HepG2 (cell line): Measurements from ENCODE around the gene GPATCH3. TPM values are rescaled to one million over a fixed set of nuclear protein-coding genes. Genes with fewer than 3 reads are reported as not detected.

Experiments
- ARNTL ChIP-seq: sonication (generic); formaldehyde crosslinking; IDR thresholded peaks from 2 replicates; pipeline ENCODE4 v1.4.0; 2020; ENCODE audit warnings: mild to moderate bottlenecking, missing genetic modification reagents
- ATAD3A ChIP-seq: sonication (generic); formaldehyde crosslinking; IDR thresholded peaks from 2 replicates; pipeline ENCODE4 v1.4.0; 2020; ENCODE audit warnings: missing genetic modification reagents
- FOXK1 ChIP-seq: sonication (generic); formaldehyde crosslinking; IDR thresholded peaks from 2 replicates; pipeline ENCODE4 v1.4.0; 2020; ENCODE audit warnings: low read depth, missing genetic modification reagents, borderline replicate concordance
- GATAD1 ChIP-seq: IDR thresholded peaks from 2 replicates; pipeline ENCODE4 v1.6.1; 2016; ENCODE audit warnings: missing genetic modification reagents, missing compliant biosample characterization
- KLF16 ChIP-seq, 2 experiments: sonication (generic) in 1 of 2; formaldehyde crosslinking in 1 of 2; IDR thresholded peaks; 2 replicates each; pipeline versions ENCODE4 v1.6.1 to v1.8.0; 2016 to 2023; ENCODE audit warnings: missing genetic modification reagents in 2 of 2, missing compliant biosample characterization in 1 of 2
- NAIF1 ChIP-seq: sonication (generic); formaldehyde crosslinking; IDR thresholded peaks from 2 replicates; pipeline ENCODE4 v1.5.0; 2020; ENCODE audit warnings: mild to moderate bottlenecking, missing genetic modification reagents, borderline replicate concordance
- NR2F1 ChIP-seq, 2 experiments: fragments of 450-650 bp in 1 of 2; formaldehyde crosslinking in 1 of 2; IDR thresholded peaks; 2 replicates each; pipeline versions ENCODE4 v1.5.0 to v1.6.1; 2016 to 2020; ENCODE audit warnings: mild to moderate bottlenecking in 1 of 2, missing compliant biosample characterization in 1 of 2, missing genetic modification reagents in 1 of 2, moderate library complexity in 1 of 2
- NR2F2 ChIP-seq: IDR thresholded peaks from 2 replicates; pipeline ENCODE4 v1.6.1; 2012; ENCODE audit warnings: low read depth, inconsistent platforms, borderline replicate concordance
- SIX4 ChIP-seq: sonication (generic); formaldehyde crosslinking; IDR thresholded peaks from 2 replicates; pipeline ENCODE4 v1.4.0; 2020; ENCODE audit warnings: missing genetic modification reagents
- SP5 ChIP-seq: IDR thresholded peaks from 2 replicates; pipeline ENCODE4 v1.6.1; 2016; ENCODE audit warnings: low read depth, borderline replicate concordance
- ZBTB42 ChIP-seq: sonication (generic); formaldehyde crosslinking; IDR thresholded peaks from 2 replicates; pipeline ENCODE4 v1.5.0; 2020; ENCODE audit warnings: mild to moderate bottlenecking, missing genetic modification reagents
- ZNF282 ChIP-seq: fragments of 450-650 bp; IDR thresholded peaks from 2 replicates; pipeline ENCODE4 v1.6.1; 2018; ENCODE audit not compliant: partially characterized antibody
- ZNF350 ChIP-seq: sonication (generic); formaldehyde crosslinking; IDR thresholded peaks from 2 replicates; pipeline ENCODE4 v1.4.0; 2020; ENCODE audit warnings: mild to moderate bottlenecking, low read depth, missing genetic modification reagents, borderline replicate concordance
- ZNF44 ChIP-seq: sonication (generic); formaldehyde crosslinking; IDR thresholded peaks from 2 replicates; pipeline ENCODE4 v1.5.1; 2020; ENCODE audit warnings: mild to moderate bottlenecking, missing genetic modification reagents
- ZNF83 ChIP-seq: sonication (generic); formaldehyde crosslinking; IDR thresholded peaks from 2 replicates; pipeline ENCODE4 v1.4.0; 2020; ENCODE audit warnings: missing genetic modification reagents, mild to moderate bottlenecking, borderline replicate concordance
- polyA plus RNA-seq, 8 experiments: library from polyadenylated mRNA; depleted of rRNA in 3 of 8; stranded (reverse) in 7 of 8; unstranded in 1 of 8; fragments of >200 nt; fragmentation: Illumina TruSeq in 4 of 8; extraction: Trizol in 4 of 8; gene quantifications; 2 replicates each; pipeline versions ENCODE4 v1.2.1 to v1.2.3, GENCODE V29; 2011 to 2016; ENCODE audit warnings: low read depth in 4 of 8, missing spikeins in 1 of 8, mixed read lengths in 1 of 8; ENCODE audit not compliant: insufficient read depth in 1 of 8
- total RNA-seq, 5 experiments: library from RNA; depleted of rRNA; stranded (reverse); fragments of >200 nt; fragmentation: Illumina TruSeq; extraction: Trizol; gene quantifications; 2 replicates each; pipeline ENCODE4 v1.2.3, GENCODE V29; 2016; ENCODE audit warnings: low read depth in 1 of 5
- TF ChIP-seq, protein P1 (sequence below): sonication (generic); formaldehyde crosslinking; IDR thresholded peaks from 2 replicates; pipeline ENCODE4 v1.5.0; 2020; ENCODE audit warnings: missing genetic modification reagents, mild to moderate bottlenecking, borderline replicate concordance
- TF ChIP-seq, protein P2 (sequence below): sonication (generic); formaldehyde crosslinking; IDR thresholded peaks from 2 replicates; pipeline ENCODE4 v1.9.0; 2021; ENCODE audit warnings: mild to moderate bottlenecking, missing genetic modification reagents
- TF ChIP-seq, protein P3 (sequence below): IDR thresholded peaks from 2 replicates; pipeline ENCODE4 v1.6.1; 2012; ENCODE audit warnings: low read depth, low read length, improper control_type of control experiment
- TF ChIP-seq, protein P4 (sequence below): sonication (generic); formaldehyde crosslinking; IDR thresholded peaks from 2 replicates; pipeline ENCODE4 v1.4.0; 2020; ENCODE audit warnings: mild to moderate bottlenecking, missing genetic modification reagents

GPATCH3 gene
- total and polyA plus RNA-seq, 2 of the 13 experiments (the other 11 are each of a cell fraction or from before 2014, with no cell fraction given) = 8.3 to 11.0 TPM

DNA sequence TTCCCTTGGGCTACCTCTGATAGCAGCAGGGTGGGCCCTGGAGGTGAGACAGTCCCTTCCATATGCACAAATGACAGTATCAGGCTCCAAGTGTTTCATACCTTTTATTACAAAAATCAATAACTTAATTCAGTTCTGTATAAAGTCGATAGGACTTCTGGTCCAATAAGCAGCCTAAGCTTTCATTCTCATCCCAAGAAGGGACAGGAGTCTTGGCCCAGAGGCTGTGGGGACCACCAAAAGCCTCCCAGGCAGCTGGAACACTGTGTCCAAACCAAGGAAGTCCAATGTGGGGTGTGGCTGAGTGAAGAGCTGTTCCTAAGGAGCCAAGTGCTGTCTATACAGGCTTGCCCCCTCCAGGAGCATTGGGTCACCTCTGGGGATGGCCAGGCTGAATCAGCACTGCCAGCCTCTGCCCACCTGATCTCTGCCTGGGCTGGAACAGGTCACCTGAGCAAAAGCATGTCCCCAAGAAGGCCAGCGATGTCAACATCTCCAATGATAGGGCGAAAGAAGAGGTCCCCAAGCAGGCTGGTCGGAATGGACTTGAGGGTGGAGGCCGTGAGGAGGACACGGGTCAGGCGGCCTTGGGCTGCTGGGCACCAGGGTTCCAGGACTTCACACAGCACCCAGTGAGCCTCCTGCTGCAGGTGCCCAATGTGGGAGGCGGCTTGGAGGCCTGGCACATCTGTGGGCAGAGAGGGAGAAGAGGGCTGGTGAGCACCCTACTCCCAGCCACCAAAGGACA is 11.3 kb upstream of the GPATCH3 start (continued):
- TF ChIP-seq ZBTB42 = no peak
- TF ChIP-seq SIX4 (CRISPR knock-in tag) = no peak
- TF ChIP-seq ZNF282 = no peak
- TF ChIP-seq GATAD1 (CRISPR knock-in tag) = no peak; the same call in 1 of the 2 replicates
- TF ChIP-seq, protein P1, sequence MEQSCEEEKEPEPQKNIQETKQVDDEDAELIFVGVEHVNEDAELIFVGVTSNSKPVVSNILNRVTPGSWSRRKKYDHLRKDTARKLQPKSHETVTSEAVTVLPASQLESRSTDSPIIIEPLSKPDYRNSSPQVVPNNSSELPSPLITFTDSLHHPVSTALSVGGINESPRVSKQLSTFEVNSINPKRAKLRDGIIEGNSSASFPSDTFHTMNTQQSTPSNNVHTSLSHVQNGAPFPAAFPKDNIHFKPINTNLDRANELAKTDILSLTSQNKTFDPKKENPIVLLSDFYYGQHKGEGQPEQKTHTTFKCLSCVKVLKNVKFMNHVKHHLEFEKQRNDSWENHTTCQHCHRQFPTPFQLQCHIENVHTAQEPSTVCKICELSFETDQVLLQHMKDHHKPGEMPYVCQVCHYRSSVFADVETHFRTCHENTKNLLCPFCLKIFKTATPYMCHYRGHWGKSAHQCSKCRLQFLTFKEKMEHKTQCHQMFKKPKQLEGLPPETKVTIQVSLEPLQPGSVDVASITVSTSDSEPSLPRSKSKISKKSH = peak; percentile 41; the same call in 1 of the 2 replicates
- no peak for TF ChIP-seq NR2F1 (CRISPR knock-in tag; IDR thresholded peaks at IDR 0.05)
- no peak for TF ChIP-seq ZNF350 (CRISPR knock-in tag)
- TF ChIP-seq, protein P2, sequence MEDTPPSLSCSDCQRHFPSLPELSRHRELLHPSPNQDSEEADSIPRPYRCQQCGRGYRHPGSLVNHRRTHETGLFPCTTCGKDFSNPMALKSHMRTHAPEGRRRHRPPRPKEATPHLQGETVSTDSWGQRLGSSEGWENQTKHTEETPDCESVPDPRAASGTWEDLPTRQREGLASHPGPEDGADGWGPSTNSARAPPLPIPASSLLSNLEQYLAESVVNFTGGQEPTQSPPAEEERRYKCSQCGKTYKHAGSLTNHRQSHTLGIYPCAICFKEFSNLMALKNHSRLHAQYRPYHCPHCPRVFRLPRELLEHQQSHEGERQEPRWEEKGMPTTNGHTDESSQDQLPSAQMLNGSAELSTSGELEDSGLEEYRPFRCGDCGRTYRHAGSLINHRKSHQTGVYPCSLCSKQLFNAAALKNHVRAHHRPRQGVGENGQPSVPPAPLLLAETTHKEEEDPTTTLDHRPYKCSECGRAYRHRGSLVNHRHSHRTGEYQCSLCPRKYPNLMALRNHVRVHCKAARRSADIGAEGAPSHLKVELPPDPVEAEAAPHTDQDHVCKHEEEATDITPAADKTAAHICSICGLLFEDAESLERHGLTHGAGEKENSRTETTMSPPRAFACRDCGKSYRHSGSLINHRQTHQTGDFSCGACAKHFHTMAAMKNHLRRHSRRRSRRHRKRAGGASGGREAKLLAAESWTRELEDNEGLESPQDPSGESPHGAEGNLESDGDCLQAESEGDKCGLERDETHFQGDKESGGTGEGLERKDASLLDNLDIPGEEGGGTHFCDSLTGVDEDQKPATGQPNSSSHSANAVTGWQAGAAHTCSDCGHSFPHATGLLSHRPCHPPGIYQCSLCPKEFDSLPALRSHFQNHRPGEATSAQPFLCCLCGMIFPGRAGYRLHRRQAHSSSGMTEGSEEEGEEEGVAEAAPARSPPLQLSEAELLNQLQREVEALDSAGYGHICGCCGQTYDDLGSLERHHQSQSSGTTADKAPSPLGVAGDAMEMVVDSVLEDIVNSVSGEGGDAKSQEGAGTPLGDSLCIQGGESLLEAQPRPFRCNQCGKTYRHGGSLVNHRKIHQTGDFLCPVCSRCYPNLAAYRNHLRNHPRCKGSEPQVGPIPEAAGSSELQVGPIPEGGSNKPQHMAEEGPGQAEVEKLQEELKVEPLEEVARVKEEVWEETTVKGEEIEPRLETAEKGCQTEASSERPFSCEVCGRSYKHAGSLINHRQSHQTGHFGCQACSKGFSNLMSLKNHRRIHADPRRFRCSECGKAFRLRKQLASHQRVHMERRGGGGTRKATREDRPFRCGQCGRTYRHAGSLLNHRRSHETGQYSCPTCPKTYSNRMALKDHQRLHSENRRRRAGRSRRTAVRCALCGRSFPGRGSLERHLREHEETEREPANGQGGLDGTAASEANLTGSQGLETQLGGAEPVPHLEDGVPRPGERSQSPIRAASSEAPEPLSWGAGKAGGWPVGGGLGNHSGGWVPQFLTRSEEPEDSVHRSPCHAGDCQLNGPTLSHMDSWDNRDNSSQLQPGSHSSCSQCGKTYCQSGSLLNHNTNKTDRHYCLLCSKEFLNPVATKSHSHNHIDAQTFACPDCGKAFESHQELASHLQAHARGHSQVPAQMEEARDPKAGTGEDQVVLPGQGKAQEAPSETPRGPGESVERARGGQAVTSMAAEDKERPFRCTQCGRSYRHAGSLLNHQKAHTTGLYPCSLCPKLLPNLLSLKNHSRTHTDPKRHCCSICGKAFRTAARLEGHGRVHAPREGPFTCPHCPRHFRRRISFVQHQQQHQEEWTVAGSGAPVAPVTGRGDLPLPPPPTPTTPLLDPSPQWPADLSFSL (CRISPR knock-in tag) = no peak
- no peak for TF ChIP-seq SP5 (CRISPR knock-in tag)
- TF ChIP-seq ATAD3A = no peak
- no peak for TF ChIP-seq ARNTL (CRISPR knock-in tag)
- TF ChIP-seq NAIF1 (CRISPR knock-in tag) = no peak
- no peak for TF ChIP-seq KLF16 (CRISPR knock-in tag; IDR thresholded peaks at IDR 0.05)
- TF ChIP-seq, protein P3, sequence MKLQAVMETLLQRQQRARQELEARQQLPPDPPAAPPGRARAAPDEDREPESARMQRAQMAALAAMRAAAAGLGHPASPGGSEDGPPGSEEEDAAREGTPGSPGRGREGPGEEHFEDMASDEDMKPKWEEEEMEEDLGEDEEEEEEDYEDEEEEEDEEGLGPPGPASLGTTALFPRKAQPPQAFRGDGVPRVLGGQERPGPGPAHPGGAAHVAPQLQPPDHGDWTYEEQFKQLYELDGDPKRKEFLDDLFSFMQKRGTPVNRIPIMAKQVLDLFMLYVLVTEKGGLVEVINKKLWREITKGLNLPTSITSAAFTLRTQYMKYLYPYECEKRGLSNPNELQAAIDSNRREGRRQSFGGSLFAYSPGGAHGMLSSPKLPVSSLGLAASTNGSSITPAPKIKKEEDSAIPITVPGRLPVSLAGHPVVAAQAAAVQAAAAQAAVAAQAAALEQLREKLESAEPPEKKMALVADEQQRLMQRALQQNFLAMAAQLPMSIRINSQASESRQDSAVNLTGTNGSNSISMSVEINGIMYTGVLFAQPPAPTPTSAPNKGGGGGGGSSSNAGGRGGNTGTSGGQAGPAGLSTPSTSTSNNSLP = no peak
- TF ChIP-seq FOXK1 = no peak
- TF ChIP-seq ZNF83 = no peak
- TF ChIP-seq, protein P4, sequence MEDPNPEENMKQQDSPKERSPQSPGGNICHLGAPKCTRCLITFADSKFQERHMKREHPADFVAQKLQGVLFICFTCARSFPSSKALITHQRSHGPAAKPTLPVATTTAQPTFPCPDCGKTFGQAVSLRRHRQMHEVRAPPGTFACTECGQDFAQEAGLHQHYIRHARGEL (CRISPR knock-in tag) = no peak
- TF ChIP-seq ZNF44 (CRISPR knock-in tag) = no peak
- no peak for TF ChIP-seq NR2F2
